IMR-90 (cell line): ENCODE measurements around the gene LPIN1. TPM values are rescaled to one million over a fixed set of nuclear protein-coding genes. Genes with fewer than 3 reads are reported as not detected.

Source experiments
- ATAC-seq: fragments of 200-7000 bp; cut with Tn5 transposase; 2 replicates; pipeline ENCODE4 v1.9.1; 2020; ENCODE audit warnings: low read depth, mild to moderate bottlenecking, moderate library complexity
- BruUV-seq: library from RNA; stranded (reverse); fragments of 400-500 nt; replicated peaks from 2 replicates; lab custom pipeline; 2021; lab: Mats Ljungman, UMichigan
- CTCF ChIA-PET: fragments of 300-600 bp; formaldehyde crosslinking; extraction: SDS; loops from one replicate; lab custom pipeline; 2021; ENCODE audit warnings: antibody characterized with exemption; lab: Yijun Ruan, JAX
- POLR2A ChIA-PET: fragments of 300-600 bp; sonication (Branson Sonifier 250); formaldehyde crosslinking; loops from one replicate; lab custom pipeline; 2022; ENCODE audit warnings: antibody characterized with exemption; ENCODE audit not compliant: unreplicated experiment; lab: Charles Lee
- DNase-seq: peaks from one replicate; pipeline ENCODE4 v3.0.0; 2013
- H2AFZ ChIP-seq: replicated peaks from 2 replicates; pipeline ENCODE3; 2013; ENCODE audit warnings: low read length, mild to moderate bottlenecking; ENCODE audit not compliant: poor library complexity
- H2AK5ac ChIP-seq: 2 replicates; pipeline ENCODE4 v1.6.1; 2013; ENCODE audit warnings: low read depth, low read length, inconsistent platforms
- H2AK9ac ChIP-seq: replicated peaks from 2 replicates; pipeline ENCODE3; 2013; ENCODE audit warnings: mild to moderate bottlenecking, low read depth, low read length, moderate library complexity; ENCODE audit not compliant: poor library complexity
- H2BK120ac ChIP-seq: 2 replicates; pipeline ENCODE4 v1.6.1; 2013; ENCODE audit warnings: low read depth, low read length, inconsistent platforms
- H2BK15ac ChIP-seq: 3 replicates; pipeline ENCODE4 v1.6.1; 2013; ENCODE audit warnings: low read depth, low read length, inconsistent platforms
- H2BK20ac ChIP-seq: 2 replicates; pipeline ENCODE4 v1.6.1; 2013; ENCODE audit warnings: low read depth, mild to moderate bottlenecking, inconsistent platforms, low read length, moderate library complexity
- H2BK5ac ChIP-seq: 2 replicates; pipeline ENCODE4 v1.6.1; 2013; ENCODE audit warnings: mild to moderate bottlenecking, low read depth, low read length, inconsistent platforms; ENCODE audit not compliant: poor library complexity, severe bottlenecking
- H3K14ac ChIP-seq: replicated peaks from 2 replicates; pipeline ENCODE4 v1.6.1; 2013; ENCODE audit warnings: low read depth, low read length, inconsistent platforms
- H3K18ac ChIP-seq: 2 replicates; pipeline ENCODE4 v1.6.1; 2013; ENCODE audit warnings: low read depth, low read length, control low read depth
- H3K23ac ChIP-seq: 2 replicates; pipeline ENCODE4 v1.6.1; 2013; ENCODE audit warnings: low read depth, low read length, inconsistent platforms
- H3K27ac ChIP-seq: 2 replicates; pipeline ENCODE4 v1.5.1; 2013; ENCODE audit warnings: mild to moderate bottlenecking, control low read depth, low read length; ENCODE audit not compliant: insufficient read depth
- H3K27me3 ChIP-seq: 2 replicates; pipeline ENCODE4 v1.6.1; 2013; ENCODE audit warnings: low read length; ENCODE audit not compliant: control insufficient read depth, insufficient read depth
- H3K36me3 ChIP-seq: 2 replicates; pipeline ENCODE4 v1.6.1; 2013; ENCODE audit warnings: low read length, mixed read lengths; ENCODE audit not compliant: control insufficient read depth, insufficient read depth
- H3K4ac ChIP-seq: 2 replicates; pipeline ENCODE4 v1.6.1; 2013; ENCODE audit warnings: low read depth, low read length, inconsistent platforms
- H3K4me1 ChIP-seq: 2 replicates; pipeline ENCODE4 v1.6.1; 2013; ENCODE audit warnings: low read length, mixed read lengths; ENCODE audit not compliant: control insufficient read depth, insufficient read depth
- H3K4me2 ChIP-seq: 2 replicates; pipeline ENCODE4 v1.6.1; 2013; ENCODE audit warnings: low read depth, mild to moderate bottlenecking, control low read depth, low read length, moderate library complexity
- H3K4me3 ChIP-seq: 2 replicates; pipeline ENCODE4 v1.5.1; 2013; ENCODE audit warnings: low read depth, mild to moderate bottlenecking, control low read depth, low read length, moderate library complexity; ENCODE audit not compliant: insufficient read depth
- H3K56ac ChIP-seq: 2 replicates; pipeline ENCODE4 v1.6.1; 2013; ENCODE audit warnings: low read length, inconsistent platforms; ENCODE audit not compliant: insufficient read depth; ENCODE audit errors: extremely low read depth
- H3K79me1 ChIP-seq, 2 experiments: 2 replicates each; pipeline ENCODE4 v1.6.1; 2013; ENCODE audit warnings: low read length in 2 of 2, inconsistent platforms in 1 of 2, low read depth in 1 of 2
- H3K9ac ChIP-seq: 2 replicates; pipeline ENCODE4 v1.6.1; 2013; ENCODE audit warnings: low read depth, low read length, control low read depth
- H3K9me1 ChIP-seq: 2 replicates; pipeline ENCODE4 v1.6.1; 2013; ENCODE audit warnings: low read length, inconsistent platforms; ENCODE audit not compliant: insufficient read depth
- H3K9me3 ChIP-seq: 2 replicates; pipeline ENCODE4 v1.6.1; 2013; ENCODE audit warnings: low read length; ENCODE audit not compliant: control insufficient read depth, insufficient read depth
- H4K20me1 ChIP-seq: 2 replicates; pipeline ENCODE4 v1.6.1; 2013; ENCODE audit warnings: low read length, inconsistent platforms; ENCODE audit not compliant: insufficient read depth
- H4K5ac ChIP-seq: 2 replicates; pipeline ENCODE4 v1.6.1; 2013; ENCODE audit warnings: mild to moderate bottlenecking, low read depth, low read length, control low read depth
- H4K8ac ChIP-seq, 2 experiments: 2 replicates each; pipeline ENCODE4 v1.6.1; 2013; ENCODE audit warnings: low read depth in 2 of 2, low read length in 2 of 2, control low read depth in 1 of 2, inconsistent platforms in 1 of 2
- H4K91ac ChIP-seq: 2 replicates; pipeline ENCODE4 v1.6.1; 2013; ENCODE audit warnings: low read depth, low read length, inconsistent platforms; ENCODE audit not compliant: insufficient read depth
- BHLHE40 ChIP-seq: fragments of 150-350 bp; IDR thresholded peaks from 2 replicates; pipeline ENCODE4 v1.6.1; 2016; ENCODE audit warnings: mild to moderate bottlenecking, low read depth, low read length
- CEBPB ChIP-seq: IDR thresholded peaks from 2 replicates; pipeline ENCODE4 v1.6.1; 2012; ENCODE audit warnings: low read depth, low read length, improper control_type of control experiment
- CHD1 ChIP-seq: IDR thresholded peaks from 2 replicates; pipeline ENCODE4 v1.6.1; 2012; ENCODE audit warnings: low read depth, low read length, improper control_type of control experiment
- FOS ChIP-seq: fragments of 150-350 bp; IDR thresholded peaks from 2 replicates; pipeline ENCODE4 v1.6.1; 2016; ENCODE audit warnings: low read depth, low read length
- MAFK ChIP-seq: IDR thresholded peaks from 2 replicates; pipeline ENCODE4 v1.6.1; 2012; ENCODE audit warnings: low read depth, low read length, improper control_type of control experiment
- MAZ ChIP-seq: IDR thresholded peaks from 2 replicates; pipeline ENCODE4 v1.6.1; 2012; ENCODE audit warnings: low read depth, mild to moderate bottlenecking, low read length, improper control_type of control experiment, moderate library complexity, borderline replicate concordance
- MXI1 ChIP-seq: IDR thresholded peaks from 2 replicates; pipeline ENCODE4 v1.6.1; 2012; ENCODE audit warnings: low read depth, mild to moderate bottlenecking, low read length, moderate library complexity, borderline replicate concordance
- NFE2L2 ChIP-seq: fragments of 150-350 bp; IDR thresholded peaks from 2 replicates; pipeline ENCODE4 v1.6.1; 2016; ENCODE audit warnings: low read depth, mild to moderate bottlenecking, low read length
- POLR2A ChIP-seq: IDR thresholded peaks from 2 replicates; pipeline ENCODE4 v1.6.1; 2012; ENCODE audit warnings: mild to moderate bottlenecking, low read depth, low read length
- RAD21 ChIP-seq: IDR thresholded peaks from 2 replicates; pipeline ENCODE4 v1.6.1; 2012; ENCODE audit warnings: low read length, improper control_type of control experiment
- RFX5 ChIP-seq: IDR thresholded peaks from 2 replicates; pipeline ENCODE4 v1.8.0; 2012; ENCODE audit warnings: low read depth, mild to moderate bottlenecking, low read length, moderate library complexity
- SMC3 ChIP-seq: fragments of 150-350 bp; IDR thresholded peaks from 2 replicates; pipeline ENCODE4 v1.6.1; 2016; ENCODE audit warnings: low read depth, mild to moderate bottlenecking, antibody characterized with exemption, low read length, moderate library complexity
- WGBS, 2 experiments: methylation state at CpG; one replicate each; pipeline versions ENCODE4 v1.1.5 to v1.1.7; 2013; ENCODE audit warnings: missing lambda C conversion rate in 2 of 2; ENCODE audit not compliant: insufficient read length in 1 of 2; ENCODE audit errors: extremely low coverage in 2 of 2; 5-methylcytosine and 5-hydroxymethylcytosine counted together
- dilution Hi-C: fragments of 300-500 bp; cut with HindIII; formaldehyde crosslinking; loops from one replicate; pipeline ENCODE4 v1.14.3; 2018; ENCODE audit warnings: low sequenced_read_pairs; ENCODE audit not compliant: unreplicated experiment
- in situ Hi-C: fragments of 300-500 bp; cut with MboI; formaldehyde crosslinking; loops from 3 replicates; pipeline ENCODE4 v1.14.3; 2019; ENCODE audit warnings: low sequenced_read_pairs, inconsistent platforms, mixed read lengths
- intact Hi-C: fragments of 100-400 bp; cut with micrococcal nuclease; formaldehyde crosslinking; loops from 2 replicates; pipeline ENCODE4 v1.10.0; 2022
- polyA plus RNA-seq, 3 experiments: library from polyadenylated mRNA; depleted of rRNA; stranded (reverse); fragments of >200 nt; gene quantifications; 2 replicates each; pipeline ENCODE4 v1.2.3, GENCODE V29; 2012; ENCODE audit warnings: low replicate concordance in 1 of 3
- total RNA-seq: library from RNA; depleted of rRNA; stranded (reverse); fragments of >200 nt; gene quantifications from 2 replicates; pipeline ENCODE4 v1.2.3, GENCODE V29; 2012
- TF ChIP-seq, protein P1 (sequence below): fragments of 150-350 bp; IDR thresholded peaks from 2 replicates; pipeline ENCODE4 v1.6.1; 2016; ENCODE audit warnings: low read depth, mild to moderate bottlenecking, low read length, moderate library complexity, borderline replicate concordance
- TF ChIP-seq, protein P2 (sequence below): fragments of 150-350 bp; IDR thresholded peaks from 2 replicates; pipeline ENCODE4 v1.6.1; 2017; ENCODE audit warnings: mild to moderate bottlenecking, antibody characterized with exemption, low read length, low read depth
- TF ChIP-seq, protein P3 (sequence below): conservative IDR thresholded peaks from 2 replicates; pipeline ENCODE4 v1.5.1; 2012; ENCODE audit warnings: mild to moderate bottlenecking, low read depth, low read length, improper control_type of control experiment

Gene LPIN1
- total and polyA plus RNA-seq, 2 of the 4 experiments (the other 2 are of a cell fraction) = 21.3 to 25.1 TPM

DNA sequence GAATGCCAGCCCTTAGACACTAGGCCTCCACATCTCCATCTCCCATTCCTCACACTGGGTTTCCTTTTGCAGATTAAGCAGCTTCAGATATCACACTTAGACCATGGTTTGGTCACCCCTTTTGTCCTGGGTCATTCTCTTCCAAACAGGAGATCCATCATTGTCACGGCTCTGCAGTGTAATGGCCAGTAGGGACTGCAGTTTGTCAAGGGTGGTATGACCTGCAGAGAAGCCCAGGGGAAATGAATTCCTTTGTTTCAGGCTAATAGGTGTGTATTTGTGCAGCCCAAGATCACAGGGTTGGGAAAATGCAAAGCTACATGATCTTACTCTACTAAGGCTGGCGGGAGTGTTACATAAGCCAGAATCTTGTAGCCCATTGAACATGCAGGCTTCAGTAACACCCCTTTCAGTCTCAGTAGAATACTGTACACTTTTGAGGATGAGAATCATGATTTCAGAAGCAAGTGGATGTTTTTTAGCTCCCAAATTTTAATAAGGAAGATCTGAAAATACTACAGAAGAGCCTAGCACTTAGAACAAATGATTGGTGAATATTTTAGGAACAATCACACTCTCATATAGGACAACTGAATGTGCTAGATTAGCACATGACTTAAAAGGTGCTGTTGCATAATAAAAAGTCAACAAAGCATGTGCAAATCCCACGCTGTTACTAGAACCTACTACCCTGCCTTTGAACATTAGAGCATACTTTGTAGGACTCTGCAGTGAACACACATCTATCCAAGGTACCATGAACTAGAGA lies 24.0 kb upstream of the LPIN1 start:
- no TSS peak for BruUV-seq
- Histone ChIP-seq H2AFZ (no peak overlapping the region), H4K20me1 (no peaks in the 10 kb centered on the region), H2BK15ac (no peak overlapping the region), H3K27me3 (peaks cover 74% of the 10 kb centered on the region), H2BK5ac (no peak overlapping the region), H4K91ac (no peak overlapping the region), H3K23ac (no peak overlapping the region), H3K9me3 (no peaks in the 10 kb centered on the region), H3K4me2 (no peak overlapping the region), H2AK5ac (no peak overlapping the region), H2BK20ac (no peak overlapping the region), H3K9ac (no peak overlapping the region), H3K36me3 (no peaks in the 10 kb centered on the region), H2BK120ac (no peak overlapping the region), H3K4me1 (peaks cover 2% of the 10 kb centered on the region; the same call in 1 of the 2 replicates), H3K4me3 (no peak overlapping the region), H3K4ac (no peak overlapping the region), H3K56ac (no peak overlapping the region), H2AK9ac (peak overlapping the region; percentile 58), H4K8ac (no peak overlapping the region), H3K14ac (no peak overlapping the region), H3K79me1 (no peaks in the 10 kb centered on the region), H3K27ac (no peak overlapping the region), H4K5ac (no peak overlapping the region), H3K9me1 (0 out of 2 replicates have a peak, but pooled peaks cover 5% of the 10 kb centered on the region), H3K18ac (no peak overlapping the region)
- dilution Hi-C loops = no loop called here
- intact Hi-C loops = no loop called here
- in situ Hi-C loops = no loop called here
- no peak for ATAC-seq
- no peak for DNase-seq
- no CpG with 5 or more reads among the region's 3 CpGs for WGBS, 2 experiments
- ChIA-PET POLR2A (no interaction called here), CTCF (interaction anchor here (0.6 to 1.7 kb wide), 3 partner anchors 16 to 388 kb away, joined by 3 to 5 read pairs (median 3); no protein-coding TSS in a partner anchor)
- TF ChIP-seq SMC3 = no peak
- no peak for TF ChIP-seq CEBPB
- no peak for TF ChIP-seq MAFK
- no peak for TF ChIP-seq RAD21
- TF ChIP-seq, protein P1, sequence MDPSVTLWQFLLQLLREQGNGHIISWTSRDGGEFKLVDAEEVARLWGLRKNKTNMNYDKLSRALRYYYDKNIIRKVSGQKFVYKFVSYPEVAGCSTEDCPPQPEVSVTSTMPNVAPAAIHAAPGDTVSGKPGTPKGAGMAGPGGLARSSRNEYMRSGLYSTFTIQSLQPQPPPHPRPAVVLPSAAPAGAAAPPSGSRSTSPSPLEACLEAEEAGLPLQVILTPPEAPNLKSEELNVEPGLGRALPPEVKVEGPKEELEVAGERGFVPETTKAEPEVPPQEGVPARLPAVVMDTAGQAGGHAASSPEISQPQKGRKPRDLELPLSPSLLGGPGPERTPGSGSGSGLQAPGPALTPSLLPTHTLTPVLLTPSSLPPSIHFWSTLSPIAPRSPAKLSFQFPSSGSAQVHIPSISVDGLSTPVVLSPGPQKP = no peak
- TF ChIP-seq RFX5 = no peak
- TF ChIP-seq POLR2A = no peak
- no peak for TF ChIP-seq MAZ
- TF ChIP-seq, protein P2, sequence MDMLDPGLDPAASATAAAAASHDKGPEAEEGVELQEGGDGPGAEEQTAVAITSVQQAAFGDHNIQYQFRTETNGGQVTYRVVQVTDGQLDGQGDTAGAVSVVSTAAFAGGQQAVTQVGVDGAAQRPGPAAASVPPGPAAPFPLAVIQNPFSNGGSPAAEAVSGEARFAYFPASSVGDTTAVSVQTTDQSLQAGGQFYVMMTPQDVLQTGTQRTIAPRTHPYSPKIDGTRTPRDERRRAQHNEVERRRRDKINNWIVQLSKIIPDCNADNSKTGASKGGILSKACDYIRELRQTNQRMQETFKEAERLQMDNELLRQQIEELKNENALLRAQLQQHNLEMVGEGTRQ = no peak
- TF ChIP-seq NFE2L2 = no peak
- no peak for TF ChIP-seq CHD1
- TF ChIP-seq BHLHE40 = no peak
- TF ChIP-seq, protein P3, sequence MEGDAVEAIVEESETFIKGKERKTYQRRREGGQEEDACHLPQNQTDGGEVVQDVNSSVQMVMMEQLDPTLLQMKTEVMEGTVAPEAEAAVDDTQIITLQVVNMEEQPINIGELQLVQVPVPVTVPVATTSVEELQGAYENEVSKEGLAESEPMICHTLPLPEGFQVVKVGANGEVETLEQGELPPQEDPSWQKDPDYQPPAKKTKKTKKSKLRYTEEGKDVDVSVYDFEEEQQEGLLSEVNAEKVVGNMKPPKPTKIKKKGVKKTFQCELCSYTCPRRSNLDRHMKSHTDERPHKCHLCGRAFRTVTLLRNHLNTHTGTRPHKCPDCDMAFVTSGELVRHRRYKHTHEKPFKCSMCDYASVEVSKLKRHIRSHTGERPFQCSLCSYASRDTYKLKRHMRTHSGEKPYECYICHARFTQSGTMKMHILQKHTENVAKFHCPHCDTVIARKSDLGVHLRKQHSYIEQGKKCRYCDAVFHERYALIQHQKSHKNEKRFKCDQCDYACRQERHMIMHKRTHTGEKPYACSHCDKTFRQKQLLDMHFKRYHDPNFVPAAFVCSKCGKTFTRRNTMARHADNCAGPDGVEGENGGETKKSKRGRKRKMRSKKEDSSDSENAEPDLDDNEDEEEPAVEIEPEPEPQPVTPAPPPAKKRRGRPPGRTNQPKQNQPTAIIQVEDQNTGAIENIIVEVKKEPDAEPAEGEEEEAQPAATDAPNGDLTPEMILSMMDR = no peak
- no peak for TF ChIP-seq FOS
- TF ChIP-seq MXI1 = no peak
